OCI-LY3 (cell line): ENCODE measurements around the gene ALDH2.
"Not testable (repeated sequence)": the region's sequence is repeated elsewhere in the genome, so short reads cannot be mapped to it uniquely, and the experiment has no call there.

ENCODE experiments used
- H2AFZ ChIP-seq: fragments of 200-600, 300-600 bp; shearing (Covaris generic); 2 replicates; pipeline ENCODE4 v1.6.0; 2014; ENCODE audit warnings: antibody characterized with exemption, low read depth, low read length
- H3K27ac ChIP-seq: fragments of 200-600, 300-600 bp; sonication (generic); 2 replicates; pipeline ENCODE4 v1.5.1; 2014; ENCODE audit warnings: mild to moderate bottlenecking, low read length, moderate library complexity, mixed read lengths
- H3K27me3 ChIP-seq: fragments of 200-600, 300-600 bp; sonication (generic); 2 replicates; pipeline ENCODE4 v1.6.1; 2014; ENCODE audit warnings: low read depth, low read length, mixed read lengths
- H3K36me3 ChIP-seq: fragments of 200-600, 300-600 bp; sonication (generic); replicated peaks from 2 replicates; pipeline ENCODE3; 2014; ENCODE audit warnings: low read depth, low read length, mixed read lengths
- H3K4me1 ChIP-seq: fragments of 300-600, 200-600 bp; sonication (generic); 2 replicates; pipeline ENCODE4 v1.6.1; 2014; ENCODE audit warnings: low read length, mixed read lengths
- H3K4me2 ChIP-seq: fragments of 200-600, 300-600 bp; sonication (generic); 2 replicates; pipeline ENCODE4 v1.6.1; 2014; ENCODE audit warnings: low read length, mixed read lengths
- H3K4me3 ChIP-seq: fragments of 300-600, 200-600 bp; sonication (generic); 2 replicates; pipeline ENCODE4 v1.5.1; 2014; ENCODE audit warnings: antibody characterized with exemption, mild to moderate bottlenecking, low read length, moderate library complexity
- H3K79me2 ChIP-seq: fragments of 300-600, 200-600 bp; shearing (Covaris generic); 2 replicates; pipeline ENCODE4 v1.6.1; 2014; ENCODE audit warnings: mild to moderate bottlenecking, low read length, mixed read lengths
- H3K9ac ChIP-seq: fragments of 300-600, 200-600 bp; shearing (Covaris generic); 2 replicates; pipeline ENCODE4 v1.6.0; 2014; ENCODE audit warnings: mild to moderate bottlenecking, low read length, moderate library complexity
- H3K9me3 ChIP-seq: fragments of 200-600, 300-600 bp; shearing (Covaris generic); 2 replicates; pipeline ENCODE4 v1.6.1; 2014; ENCODE audit warnings: low read length, mixed read lengths; ENCODE audit not compliant: insufficient read depth
- H4K20me1 ChIP-seq: fragments of 200-600, 300-600 bp; sonication (generic); 2 replicates; pipeline ENCODE4 v1.6.1; 2016; ENCODE audit warnings: low read length, mixed read lengths; ENCODE audit not compliant: insufficient read depth
- EZH2phosphoT487 ChIP-seq: fragments of 200-600 bp; shearing (Covaris generic); IDR thresholded peaks from 2 replicates; pipeline ENCODE4 v1.6.1; 2018; ENCODE audit warnings: antibody characterized with exemption, mixed run types, low read depth
- TF ChIP-seq, protein P1 (sequence below): fragments of 200-600, 300-600 bp; sonication (generic); IDR thresholded peaks from 2 replicates; pipeline ENCODE4 v1.5.1; 2014; ENCODE audit warnings: antibody characterized with exemption, low read length, low read depth

Gene ALDH2

DNA sequence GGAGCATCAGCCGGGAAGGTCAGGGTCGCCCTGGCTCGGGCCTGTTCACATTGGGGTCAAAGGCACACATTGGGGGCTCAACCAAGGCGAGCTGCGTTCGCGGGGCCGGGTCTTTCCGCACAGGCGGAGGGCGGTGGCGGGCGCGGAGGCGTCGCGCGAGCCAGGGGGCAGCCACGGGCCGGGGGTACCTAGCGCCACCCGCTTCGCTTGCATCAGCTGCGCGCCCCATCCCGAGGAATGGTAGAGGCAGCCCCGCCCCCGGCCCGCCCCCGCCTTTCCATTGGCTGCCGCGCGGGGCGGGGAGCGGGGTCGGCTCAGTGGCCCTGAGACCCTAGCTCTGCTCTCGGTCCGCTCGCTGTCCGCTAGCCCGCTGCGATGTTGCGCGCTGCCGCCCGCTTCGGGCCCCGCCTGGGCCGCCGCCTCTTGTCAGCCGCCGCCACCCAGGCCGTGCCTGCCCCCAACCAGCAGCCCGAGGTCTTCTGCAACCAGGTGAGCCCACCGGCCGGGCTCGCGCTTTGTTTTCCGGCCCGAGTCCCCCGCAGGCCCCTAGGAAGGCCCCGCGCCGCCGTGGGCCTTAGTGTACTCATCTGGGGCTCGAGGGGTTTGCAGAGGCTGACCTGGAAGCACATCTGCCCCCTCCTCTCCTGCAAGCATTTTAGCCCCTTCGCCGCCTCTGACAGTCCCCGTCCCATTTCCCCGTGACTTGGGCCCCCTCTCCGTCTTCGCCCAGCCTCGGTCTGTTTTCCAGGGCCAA lies at the start of gene ALDH2:
ALDH2 (plus strand) TSS at position 326 of the 754 bp plus-strand sequence; CDS start at position 376, 50 bp downstream.
- no peaks in the 10 kb centered on the region for H4K20me1 ChIP-seq
- peaks cover 11% of the 10 kb centered on the region; the same call in 1 of the 2 replicates for H3K79me2 ChIP-seq
- H3K27ac ChIP-seq: peak within 1 kb of the TSS; percentile 60
- TF ChIP-seq, protein P1, sequence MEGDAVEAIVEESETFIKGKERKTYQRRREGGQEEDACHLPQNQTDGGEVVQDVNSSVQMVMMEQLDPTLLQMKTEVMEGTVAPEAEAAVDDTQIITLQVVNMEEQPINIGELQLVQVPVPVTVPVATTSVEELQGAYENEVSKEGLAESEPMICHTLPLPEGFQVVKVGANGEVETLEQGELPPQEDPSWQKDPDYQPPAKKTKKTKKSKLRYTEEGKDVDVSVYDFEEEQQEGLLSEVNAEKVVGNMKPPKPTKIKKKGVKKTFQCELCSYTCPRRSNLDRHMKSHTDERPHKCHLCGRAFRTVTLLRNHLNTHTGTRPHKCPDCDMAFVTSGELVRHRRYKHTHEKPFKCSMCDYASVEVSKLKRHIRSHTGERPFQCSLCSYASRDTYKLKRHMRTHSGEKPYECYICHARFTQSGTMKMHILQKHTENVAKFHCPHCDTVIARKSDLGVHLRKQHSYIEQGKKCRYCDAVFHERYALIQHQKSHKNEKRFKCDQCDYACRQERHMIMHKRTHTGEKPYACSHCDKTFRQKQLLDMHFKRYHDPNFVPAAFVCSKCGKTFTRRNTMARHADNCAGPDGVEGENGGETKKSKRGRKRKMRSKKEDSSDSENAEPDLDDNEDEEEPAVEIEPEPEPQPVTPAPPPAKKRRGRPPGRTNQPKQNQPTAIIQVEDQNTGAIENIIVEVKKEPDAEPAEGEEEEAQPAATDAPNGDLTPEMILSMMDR: peak; percentile 22; the same call in 1 of the 2 replicates
- no peak for TF ChIP-seq EZH2phosphoT487
- peak within 1 kb of the TSS; percentile 84 for H3K4me3 ChIP-seq
- H3K9ac ChIP-seq: peak within 1 kb of the TSS; percentile 83
- peak within 1 kb of the TSS; percentile 65 for H2AFZ ChIP-seq
- H3K4me2 ChIP-seq: peak within 1 kb of the TSS; percentile 99
- H3K9me3 ChIP-seq: no peaks in the 10 kb centered on the region
- H3K4me1 ChIP-seq: peaks cover 49% of the 10 kb centered on the region
- no peaks in the 10 kb centered on the region for H3K27me3 ChIP-seq
- H3K36me3 ChIP-seq: peaks cover 10% of the 10 kb centered on the region

DNA sequence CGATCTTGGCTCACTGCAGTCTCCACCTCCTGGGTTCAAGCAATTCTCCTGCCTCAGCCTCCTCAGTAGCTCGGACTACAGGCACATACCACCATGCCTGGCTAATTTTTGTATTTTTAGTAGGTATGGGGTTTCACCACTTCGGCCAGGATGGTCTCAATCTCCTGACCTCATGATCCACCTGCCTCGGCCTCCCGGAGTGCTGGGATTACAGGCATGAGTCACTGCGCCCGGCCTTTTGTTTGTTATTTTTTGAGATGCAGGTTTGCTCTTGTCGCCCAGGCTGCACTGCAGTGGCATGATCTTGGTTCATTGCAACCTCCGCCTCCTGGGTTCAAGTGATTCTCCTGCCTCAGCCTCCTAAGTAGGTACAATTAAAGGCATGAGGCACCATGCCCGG lies 47.4 kb upstream of the ALDH2 start:
- H3K4me1 ChIP-seq, H3K4me2 ChIP-seq, H3K9ac ChIP-seq, H4K20me1 ChIP-seq, H3K36me3 ChIP-seq, H3K27ac ChIP-seq, H3K27me3 ChIP-seq, H3K4me3 ChIP-seq, H3K79me2 ChIP-seq, H2AFZ ChIP-seq, H3K9me3 ChIP-seq: not testable (repeated sequence)

DNA sequence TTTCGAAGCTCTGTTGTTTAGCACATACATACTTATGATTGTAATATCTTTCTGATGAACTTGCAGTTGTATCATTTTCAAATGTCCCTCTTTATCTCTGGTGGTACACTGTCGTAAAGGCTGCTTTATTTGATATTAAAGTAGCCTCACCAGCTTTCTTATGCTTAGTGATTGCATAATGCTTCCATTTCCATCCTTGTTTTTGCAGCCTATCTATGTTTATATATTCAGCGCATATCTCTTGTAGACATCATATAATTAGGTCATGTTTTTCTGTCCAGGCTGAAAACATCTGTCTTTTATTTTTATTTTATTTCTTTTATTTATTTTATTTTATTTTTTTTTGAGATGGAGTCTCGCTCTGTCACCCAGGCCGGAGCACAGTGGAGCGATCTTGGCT lies 46.3 kb upstream of the ALDH2 start:
- no peak overlapping the region for H3K9ac ChIP-seq
- no peaks in the 10 kb centered on the region for H3K79me2 ChIP-seq
- H3K4me3 ChIP-seq: no peak overlapping the region
- TF ChIP-seq, protein P1: no peak
- TF ChIP-seq EZH2phosphoT487: no peak
- H3K36me3 ChIP-seq: peaks cover 11% of the 10 kb centered on the region
- H3K27ac ChIP-seq: no peak overlapping the region
- H3K27me3 ChIP-seq: no peaks in the 10 kb centered on the region
- no peak overlapping the region for H2AFZ ChIP-seq
- no peaks in the 10 kb centered on the region for H3K4me1 ChIP-seq
- H3K4me2 ChIP-seq: no peak overlapping the region
- H4K20me1 ChIP-seq: no peaks in the 10 kb centered on the region
- no peaks in the 10 kb centered on the region for H3K9me3 ChIP-seq

DNA sequence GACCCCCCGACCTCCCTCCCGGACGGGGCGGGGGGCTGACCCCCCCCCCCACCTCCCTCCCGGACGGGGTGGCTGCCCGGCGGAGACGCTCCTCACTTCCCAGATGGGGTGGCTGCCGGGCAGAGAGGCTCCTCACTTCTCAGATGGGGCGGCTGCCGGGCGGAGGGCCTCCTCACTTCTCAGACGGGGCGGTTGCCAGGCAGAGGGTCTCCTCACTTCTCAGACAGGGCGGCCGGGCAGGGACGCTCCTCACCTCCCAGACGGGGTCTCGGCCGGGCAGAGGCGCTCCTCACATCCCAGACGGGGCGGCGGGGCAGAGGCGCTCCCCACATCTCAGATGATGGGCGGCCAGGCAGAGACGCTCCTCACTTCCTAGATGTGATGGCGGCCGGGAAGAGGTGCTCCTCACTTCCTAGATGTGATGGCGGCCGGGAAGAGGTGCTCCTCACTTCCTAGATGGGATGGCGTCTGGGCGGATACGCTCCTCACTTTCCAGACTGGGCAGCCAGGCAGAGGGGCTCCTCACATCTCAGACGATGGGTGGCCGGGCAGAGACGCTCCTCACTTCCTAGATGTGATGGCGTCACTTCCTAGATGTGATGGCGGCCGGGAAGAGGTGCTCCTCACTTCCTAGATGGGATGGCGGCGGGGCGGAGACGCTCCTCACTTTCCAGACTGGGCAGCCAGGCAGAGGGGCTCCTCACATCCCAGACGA lies 42.9 kb upstream of the ALDH2 start:
- not testable (repeated sequence) for H3K4me3 ChIP-seq, H3K4me2 ChIP-seq, H3K27me3 ChIP-seq, H3K27ac ChIP-seq, H2AFZ ChIP-seq, H3K9me3 ChIP-seq, H3K79me2 ChIP-seq, H3K9ac ChIP-seq, H4K20me1 ChIP-seq, H3K36me3 ChIP-seq, H3K4me1 ChIP-seq

DNA sequence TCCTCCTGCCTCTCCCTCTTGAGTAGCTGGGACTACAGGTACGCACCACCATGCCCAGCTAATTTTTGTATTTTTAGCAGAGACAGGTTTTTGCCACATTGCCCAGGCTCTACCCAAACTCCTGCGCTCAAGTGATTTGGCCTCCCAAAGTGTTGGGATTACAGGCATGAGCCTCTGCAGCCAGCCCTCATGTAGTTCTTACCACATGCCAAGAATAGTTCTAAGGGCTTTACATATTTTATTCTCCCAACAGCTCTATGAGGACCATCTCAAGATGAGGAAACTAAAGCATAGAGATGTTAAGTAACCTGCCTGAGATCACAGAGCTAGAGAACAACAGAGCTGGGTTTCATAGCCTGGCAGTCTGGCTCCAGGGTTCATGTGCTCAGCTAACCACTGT lies 37.9 kb upstream of the ALDH2 start:
- H3K9ac ChIP-seq: no peak overlapping the region
- no peak for TF ChIP-seq EZH2phosphoT487
- TF ChIP-seq, protein P1: no peak
- no peak overlapping the region for H2AFZ ChIP-seq
- no peaks in the 10 kb centered on the region for H3K79me2 ChIP-seq
- H3K9me3 ChIP-seq: no peaks in the 10 kb centered on the region
- no peaks in the 10 kb centered on the region for H3K27me3 ChIP-seq
- no peak overlapping the region for H3K27ac ChIP-seq
- peaks cover 12% of the 10 kb centered on the region for H3K36me3 ChIP-seq
- H4K20me1 ChIP-seq: no peaks in the 10 kb centered on the region
- no peak overlapping the region for H3K4me2 ChIP-seq
- H3K4me1 ChIP-seq: no peaks in the 10 kb centered on the region
- H3K4me3 ChIP-seq: no peak overlapping the region
